Measurements from ENCODE around the gene SHB. TPM values are rescaled to one million over a fixed set of nuclear protein-coding genes. Genes with fewer than 3 reads are reported as not detected.

The SHB gene
- total RNA-seq, 1 experiment from 2014 or later: 7.6 TPM

DNA sequence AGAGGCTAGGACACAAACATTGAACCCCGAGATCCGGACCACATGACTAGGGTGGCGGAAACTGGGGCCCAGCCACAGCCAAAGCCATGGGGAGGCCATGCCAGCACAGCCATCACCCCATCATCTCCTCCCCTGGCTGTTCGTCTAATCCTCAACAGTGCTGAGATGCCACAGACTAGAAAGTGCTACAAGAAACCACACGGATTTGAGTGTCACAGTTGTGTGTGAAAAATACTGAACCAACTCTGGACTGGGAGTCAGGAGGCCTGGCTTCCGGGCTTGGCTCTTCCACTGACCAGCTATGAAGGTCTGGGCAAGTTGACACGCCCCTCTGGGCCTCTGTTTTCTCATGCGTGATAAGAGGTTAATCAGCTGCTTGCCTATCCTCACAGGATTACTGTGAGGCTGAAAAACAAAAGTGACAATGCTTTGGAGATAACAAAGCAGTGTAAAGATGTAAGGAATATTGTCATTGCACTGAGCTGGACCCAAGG, 38.8 kb upstream of the SHB start:
- H3K9me3 Mint-ChIP-seq (ENCODE audit: low read depth, unreplicated experiment): peaks cover 3% of the 10 kb centered on the region
- TF ChIP-seq, protein P1, sequence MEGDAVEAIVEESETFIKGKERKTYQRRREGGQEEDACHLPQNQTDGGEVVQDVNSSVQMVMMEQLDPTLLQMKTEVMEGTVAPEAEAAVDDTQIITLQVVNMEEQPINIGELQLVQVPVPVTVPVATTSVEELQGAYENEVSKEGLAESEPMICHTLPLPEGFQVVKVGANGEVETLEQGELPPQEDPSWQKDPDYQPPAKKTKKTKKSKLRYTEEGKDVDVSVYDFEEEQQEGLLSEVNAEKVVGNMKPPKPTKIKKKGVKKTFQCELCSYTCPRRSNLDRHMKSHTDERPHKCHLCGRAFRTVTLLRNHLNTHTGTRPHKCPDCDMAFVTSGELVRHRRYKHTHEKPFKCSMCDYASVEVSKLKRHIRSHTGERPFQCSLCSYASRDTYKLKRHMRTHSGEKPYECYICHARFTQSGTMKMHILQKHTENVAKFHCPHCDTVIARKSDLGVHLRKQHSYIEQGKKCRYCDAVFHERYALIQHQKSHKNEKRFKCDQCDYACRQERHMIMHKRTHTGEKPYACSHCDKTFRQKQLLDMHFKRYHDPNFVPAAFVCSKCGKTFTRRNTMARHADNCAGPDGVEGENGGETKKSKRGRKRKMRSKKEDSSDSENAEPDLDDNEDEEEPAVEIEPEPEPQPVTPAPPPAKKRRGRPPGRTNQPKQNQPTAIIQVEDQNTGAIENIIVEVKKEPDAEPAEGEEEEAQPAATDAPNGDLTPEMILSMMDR (IDR thresholded peaks at IDR 0.05; ENCODE audit: unreplicated experiment): no peak
- no peaks in the 10 kb centered on the region for H3K4me1 Mint-ChIP-seq (ENCODE audit: low read depth, unreplicated experiment)
- no peaks in the 10 kb centered on the region for H3K36me3 Mint-ChIP-seq (ENCODE audit: insufficient read depth, unreplicated experiment)
- CTCF ChIA-PET: no interaction called here
- BruUV-seq (replicated peaks): no TSS peak
- H3K27ac Mint-ChIP-seq (ENCODE audit: unreplicated experiment): no peak overlapping the region
- peaks cover 8% of the 10 kb centered on the region for H3K27me3 Mint-ChIP-seq (ENCODE audit: unreplicated experiment)
- intact Hi-C loops (cut with micrococcal nuclease; ENCODE audit: unreplicated experiment): no loop called here
- H3K4me3 Mint-ChIP-seq (ENCODE audit: low read depth, unreplicated experiment): no peak overlapping the region
- no peak for DNase-seq

DNA sequence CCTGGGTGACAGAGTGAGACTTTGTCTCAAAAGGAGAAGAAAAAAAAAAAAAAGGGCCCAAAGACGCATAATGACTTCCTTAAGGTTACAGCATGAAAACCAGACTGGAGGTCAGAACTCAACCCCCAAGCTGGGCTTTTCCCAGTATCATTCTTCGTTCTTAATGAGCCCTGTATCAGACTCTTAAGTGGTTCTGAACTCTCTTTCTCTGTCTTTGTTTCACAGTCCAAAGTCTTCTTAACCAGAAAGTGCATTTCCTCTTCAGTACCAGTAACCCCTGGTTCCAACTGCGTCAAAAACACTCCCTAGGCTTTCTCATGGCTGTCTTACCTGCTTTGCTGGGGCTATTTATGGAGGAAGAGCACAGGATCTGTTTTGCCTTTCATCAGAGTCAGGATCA, 38.4 kb upstream of the SHB start:
- H3K36me3 Mint-ChIP-seq (ENCODE audit: insufficient read depth, unreplicated experiment): no peaks in the 10 kb centered on the region
- H3K27me3 Mint-ChIP-seq (ENCODE audit: unreplicated experiment): peaks cover 3% of the 10 kb centered on the region
- H3K4me1 Mint-ChIP-seq (ENCODE audit: low read depth, unreplicated experiment): no peaks in the 10 kb centered on the region
- BruUV-seq (replicated peaks): no TSS peak
- no peak overlapping the region for H3K27ac Mint-ChIP-seq (ENCODE audit: unreplicated experiment)
- intact Hi-C loops (cut with micrococcal nuclease; ENCODE audit: unreplicated experiment): no loop called here
- DNase-seq: no peak
- TF ChIP-seq, protein P1 (IDR thresholded peaks at IDR 0.05; ENCODE audit: unreplicated experiment): no peak
- no peaks in the 10 kb centered on the region for H3K9me3 Mint-ChIP-seq (ENCODE audit: low read depth, unreplicated experiment)
- CTCF ChIA-PET: no interaction called here
- no peak overlapping the region for H3K4me3 Mint-ChIP-seq (ENCODE audit: low read depth, unreplicated experiment)

DNA sequence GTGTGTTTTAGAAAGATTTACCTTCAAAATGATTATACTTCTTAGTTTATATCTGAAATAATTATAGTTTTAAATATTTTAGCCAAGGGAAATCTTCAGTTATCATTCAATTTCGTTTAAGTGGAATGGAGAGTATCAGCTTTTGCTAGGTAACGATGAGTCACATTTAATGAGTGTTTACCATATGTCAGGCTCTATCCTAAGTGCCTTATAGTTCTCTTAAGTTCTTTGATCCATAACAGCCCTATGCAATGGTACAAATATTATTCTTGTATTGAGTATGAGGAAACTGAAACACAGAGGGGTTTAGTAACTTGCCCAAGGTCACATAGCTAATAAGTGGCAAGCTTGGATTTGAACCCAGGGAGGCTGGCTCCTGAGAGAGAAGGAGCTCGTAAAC, 37.5 kb upstream of the SHB start:
- CTCF ChIA-PET: no interaction called here
- no peak for DNase-seq

DNA sequence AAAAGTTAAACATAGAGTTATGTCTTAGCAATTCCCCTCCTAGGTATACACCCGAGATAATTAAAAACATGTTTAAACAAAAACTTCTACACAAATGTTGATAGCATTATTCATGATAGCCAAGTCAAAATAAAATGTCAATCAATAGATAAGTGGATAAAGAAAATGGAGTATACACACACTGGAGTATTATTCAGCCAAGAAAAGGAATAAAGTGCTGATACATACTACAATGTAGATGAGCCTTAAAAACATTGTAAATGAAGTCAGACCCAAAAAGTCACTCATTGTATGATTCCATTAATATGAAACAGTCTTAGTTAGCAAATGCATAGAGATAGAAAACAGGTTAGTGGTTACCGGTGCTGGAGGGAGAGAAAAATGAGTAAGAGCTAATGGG, 34.3 kb upstream of the SHB start:
- H3K27ac Mint-ChIP-seq (ENCODE audit: unreplicated experiment): no peak overlapping the region
- BruUV-seq (replicated peaks): no TSS peak
- H3K9me3 Mint-ChIP-seq (ENCODE audit: low read depth, unreplicated experiment): no peaks in the 10 kb centered on the region
- intact Hi-C loops (cut with micrococcal nuclease; ENCODE audit: unreplicated experiment): no loop called here
- no peaks in the 10 kb centered on the region for H3K4me1 Mint-ChIP-seq (ENCODE audit: low read depth, unreplicated experiment)
- DNase-seq: no peak
- H3K36me3 Mint-ChIP-seq (ENCODE audit: insufficient read depth, unreplicated experiment): no peaks in the 10 kb centered on the region
- CTCF ChIA-PET: no interaction called here
- no peaks in the 10 kb centered on the region for H3K27me3 Mint-ChIP-seq (ENCODE audit: unreplicated experiment)
- TF ChIP-seq, protein P1 (IDR thresholded peaks at IDR 0.05; ENCODE audit: unreplicated experiment): no peak
- no peak overlapping the region for H3K4me3 Mint-ChIP-seq (ENCODE audit: low read depth, unreplicated experiment)

More for the DNA sequence above, 37.5 kb upstream of the SHB start:
- Mint-ChIP-seq H3K27ac (ENCODE audit: unreplicated experiment) (no peak overlapping the region), H3K4me3 (ENCODE audit: low read depth, unreplicated experiment) (no peak overlapping the region), H3K4me1 (ENCODE audit: low read depth, unreplicated experiment) (no peaks in the 10 kb centered on the region), H3K9me3 (ENCODE audit: low read depth, unreplicated experiment) (no peaks in the 10 kb centered on the region), H3K27me3 (ENCODE audit: unreplicated experiment) (no peaks in the 10 kb centered on the region), H3K36me3 (ENCODE audit: insufficient read depth, unreplicated experiment) (no peaks in the 10 kb centered on the region)
- no TSS peak for BruUV-seq (replicated peaks)
- intact Hi-C loops (cut with micrococcal nuclease; ENCODE audit: unreplicated experiment): no loop called here
- TF ChIP-seq, protein P1 (IDR thresholded peaks at IDR 0.05; ENCODE audit: unreplicated experiment): no peak
